NCI-H2081 treated with DMSO at 0.1 percent for 48 hours (cell line): ENCODE data around the gene AFF4.
"Not testable (repeated sequence)": the region's sequence is repeated elsewhere in the genome, so short reads cannot be mapped to it uniquely, and the experiment has no call there.

Source experiments
- DNase-seq: peaks from one replicate; lab custom pipeline; 2025; lab: John Stamatoyannopoulos, UW

AFF4 gene

GRCh38 chr5:132952829-132953228, 10.6 kb downstream of the AFF4 start:
- DNase-seq, result no peak

DNA sequence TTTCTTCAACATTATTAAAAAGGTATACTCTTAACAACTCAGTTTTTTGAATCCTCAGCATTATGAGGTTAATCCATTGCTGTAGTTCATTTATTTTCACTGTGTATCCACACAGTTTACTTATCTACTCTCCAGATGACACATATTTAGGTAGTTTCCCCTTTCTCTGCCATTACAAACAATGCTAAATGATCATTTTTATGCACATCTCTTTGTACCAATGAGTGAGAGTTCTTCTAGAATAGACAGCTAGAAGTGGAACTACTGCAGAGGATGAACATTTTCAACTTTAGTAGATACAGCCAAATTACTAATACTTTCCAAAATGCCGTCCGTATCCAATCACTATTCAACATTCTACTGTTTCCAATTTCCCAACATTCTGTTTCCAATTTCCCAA, 11.5 kb downstream of the AFF4 start:
- DNase-seq, result no peak

DNA sequence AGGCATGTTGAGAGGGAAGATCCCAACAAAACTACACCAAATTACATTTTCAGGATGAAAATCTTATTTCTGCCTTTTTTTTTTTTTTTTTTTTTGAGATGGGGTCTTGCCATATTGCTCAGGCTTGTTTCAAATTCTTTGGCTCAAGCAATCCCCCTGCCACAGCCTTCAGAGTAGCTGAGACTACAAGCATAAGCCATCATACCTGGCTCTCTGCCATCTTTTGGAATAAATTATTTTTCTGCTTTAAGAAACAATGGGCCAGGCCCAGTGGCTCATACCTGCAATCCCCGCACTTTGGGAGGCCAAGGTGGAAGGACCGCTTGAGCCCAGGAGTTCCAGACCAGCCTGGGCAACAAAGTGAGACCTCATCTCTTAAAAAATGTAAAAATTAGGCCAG, 14.3 kb downstream of the AFF4 start:
- no peak for DNase-seq

DNA sequence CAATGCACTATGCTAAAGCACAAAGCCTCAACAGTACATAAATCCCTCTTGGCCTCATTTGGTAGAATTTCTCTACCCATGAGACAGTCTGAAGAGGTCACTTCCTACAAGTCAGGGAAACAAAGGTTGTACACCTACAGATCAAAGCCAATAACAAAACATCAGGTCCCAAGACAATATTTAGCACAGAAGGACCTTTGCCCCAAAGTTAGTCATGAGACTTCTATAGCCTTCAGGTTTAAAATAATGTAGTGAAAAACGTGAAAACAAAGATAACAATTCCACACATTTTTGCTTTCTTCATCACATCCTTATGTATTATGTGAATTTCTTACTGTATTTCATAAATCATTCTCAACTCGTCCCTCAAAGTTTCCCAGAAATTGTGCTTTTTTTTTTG, 15.8 kb downstream of the AFF4 start:
- no peak for DNase-seq

DNA sequence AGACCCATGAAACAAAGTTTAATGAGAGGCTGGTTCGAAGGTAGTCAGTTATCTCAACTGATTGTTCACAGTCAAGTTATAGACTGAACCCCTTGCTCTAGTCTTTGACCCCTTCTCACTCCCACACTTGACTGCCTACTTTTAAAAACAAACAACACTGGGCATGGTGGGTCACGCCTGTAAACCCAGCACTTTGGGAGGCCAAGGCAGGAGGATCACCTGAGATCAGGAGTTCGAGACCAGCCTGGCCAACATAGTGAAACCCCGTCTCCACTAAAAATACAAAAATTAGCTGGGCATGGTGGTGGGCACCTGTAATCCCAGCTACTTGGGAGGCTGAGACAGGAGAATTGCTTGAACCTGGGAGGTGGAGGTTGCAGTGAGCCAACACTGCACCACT, 18.1 kb downstream of the AFF4 start:
- not testable (repeated sequence) for DNase-seq

DNA sequence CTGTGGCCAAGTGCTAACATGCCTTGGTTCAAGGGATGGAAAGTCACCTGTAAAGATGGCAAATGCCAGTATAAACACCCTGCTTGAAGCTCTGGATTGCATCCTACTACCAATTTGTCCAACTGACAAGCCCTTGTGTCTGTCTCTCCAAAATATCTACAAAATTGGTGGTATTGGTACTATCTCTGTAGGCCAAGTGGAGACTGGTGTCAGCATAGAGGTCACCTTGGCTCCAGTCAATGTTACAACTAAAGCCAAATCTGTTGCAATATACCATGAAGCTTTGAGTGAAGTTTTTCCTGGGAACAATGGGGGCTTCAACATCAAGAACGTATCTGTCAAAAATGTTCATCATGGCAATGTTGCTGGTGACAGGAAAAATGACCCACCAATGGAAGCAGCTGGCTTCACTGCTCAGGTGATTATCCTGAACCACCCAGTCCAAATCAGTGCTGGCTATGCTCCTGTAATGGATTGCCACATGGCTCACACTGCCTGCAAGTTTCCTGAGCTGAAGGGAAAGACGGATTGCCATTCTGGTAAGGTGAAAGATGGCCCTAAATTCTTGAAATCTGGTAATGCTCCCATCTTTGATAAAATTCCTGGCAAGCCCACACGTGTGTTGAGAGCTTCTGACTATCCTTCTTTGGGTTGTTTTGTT, 19.9 kb downstream of the AFF4 start:
- no peak for DNase-seq

- DNase-seq, result no peak
Measured at GRCh38 chr5:132941331-132941730, 22.1 kb downstream of the AFF4 start.

DNA sequence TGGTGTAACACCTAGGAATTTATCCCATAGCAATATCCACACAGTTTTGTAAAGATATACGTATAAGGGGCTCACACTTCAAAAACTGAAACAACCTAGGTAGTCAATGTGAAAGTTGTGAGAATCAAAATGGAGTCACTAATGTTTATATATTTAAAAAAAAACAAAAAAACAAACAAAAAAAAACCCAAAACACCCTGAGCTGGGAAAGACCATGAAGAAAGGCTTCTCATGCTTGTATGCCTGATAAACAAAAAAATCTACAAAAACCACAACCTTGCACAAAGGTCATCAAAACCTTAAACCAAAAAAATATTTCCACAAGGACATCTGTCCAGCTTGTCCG, 35.4 kb downstream of the AFF4 start:
- no peak for DNase-seq

DNA sequence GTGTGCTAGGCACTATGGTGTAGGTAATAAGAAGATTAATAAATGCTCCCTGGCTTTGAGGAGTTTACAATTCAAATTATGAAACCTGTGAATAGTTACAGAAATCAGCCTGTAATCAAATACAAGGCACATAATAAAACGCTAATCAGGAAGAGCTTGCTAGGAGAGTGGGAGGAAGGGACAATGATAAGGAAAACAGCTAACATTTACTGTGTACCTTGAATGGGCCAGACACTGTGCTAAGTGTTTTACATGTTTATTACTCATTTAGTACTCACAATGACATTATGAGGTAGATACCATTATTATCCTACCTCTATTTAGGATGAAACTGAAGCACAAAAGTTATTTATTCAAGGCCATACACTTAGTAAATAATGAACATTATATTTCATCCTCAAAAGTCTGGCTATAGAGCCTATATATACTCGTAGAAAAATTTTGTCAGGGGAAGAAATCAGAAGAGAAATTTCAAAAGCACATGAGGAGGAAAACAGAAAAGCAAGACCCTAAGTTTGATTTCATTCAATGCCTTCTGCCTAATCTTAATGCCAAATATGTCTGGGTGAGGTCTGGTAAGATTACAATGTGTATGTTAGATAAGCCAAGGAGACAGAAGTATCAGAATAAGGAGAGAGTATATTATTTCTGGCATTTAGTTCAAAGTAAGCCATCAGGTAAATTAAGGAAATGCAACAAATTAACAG, 35.9 kb downstream of the AFF4 start:
- no peak for DNase-seq

DNA sequence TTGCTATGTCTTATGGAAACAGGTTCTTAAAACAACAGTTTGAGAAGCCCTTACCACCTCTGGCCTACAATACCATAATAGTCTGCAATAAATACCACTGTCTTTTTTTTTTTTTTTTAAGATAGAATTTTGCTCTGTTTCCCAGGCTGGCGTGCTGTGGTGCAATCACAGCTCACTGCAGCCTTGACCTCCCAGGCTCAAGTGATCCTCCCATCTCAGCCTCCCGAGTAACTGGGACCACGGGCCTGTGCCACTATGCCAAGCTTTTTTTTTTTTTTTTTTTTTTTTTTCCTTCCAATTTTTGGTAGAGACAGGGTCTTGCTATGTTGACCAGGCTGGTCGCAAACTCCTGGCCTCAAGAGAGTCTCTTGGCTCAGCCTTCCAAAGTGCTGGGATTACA, 37.0 kb downstream of the AFF4 start:
- no peak for DNase-seq

GRCh38 chr5:132916086-132916485, 47.3 kb downstream of the AFF4 start:
- no peak for DNase-seq

DNA sequence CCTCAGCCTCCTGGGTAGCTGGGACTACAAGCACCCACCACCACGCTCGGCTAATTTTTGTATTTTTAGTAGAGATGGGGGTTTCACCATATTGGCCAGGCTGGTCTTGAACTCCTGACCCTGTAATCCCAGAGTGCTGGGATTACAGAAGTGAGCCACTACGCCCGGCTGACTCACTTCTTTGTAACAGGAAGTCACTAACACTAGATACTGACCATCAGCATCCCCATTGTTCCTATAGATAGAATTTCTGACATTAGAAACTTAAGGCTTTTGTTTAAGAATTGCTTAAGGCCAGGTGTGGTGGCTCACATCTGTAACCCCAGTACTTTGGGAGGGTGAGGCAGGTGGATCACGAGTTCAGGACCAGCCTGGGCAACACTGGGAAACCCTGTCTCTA, 47.8 kb downstream of the AFF4 start:
- DNase-seq, result no peak

- no peak for DNase-seq
Measured at GRCh38 chr5:132909702-132910101, 53.7 kb downstream of the AFF4 start.

DNA sequence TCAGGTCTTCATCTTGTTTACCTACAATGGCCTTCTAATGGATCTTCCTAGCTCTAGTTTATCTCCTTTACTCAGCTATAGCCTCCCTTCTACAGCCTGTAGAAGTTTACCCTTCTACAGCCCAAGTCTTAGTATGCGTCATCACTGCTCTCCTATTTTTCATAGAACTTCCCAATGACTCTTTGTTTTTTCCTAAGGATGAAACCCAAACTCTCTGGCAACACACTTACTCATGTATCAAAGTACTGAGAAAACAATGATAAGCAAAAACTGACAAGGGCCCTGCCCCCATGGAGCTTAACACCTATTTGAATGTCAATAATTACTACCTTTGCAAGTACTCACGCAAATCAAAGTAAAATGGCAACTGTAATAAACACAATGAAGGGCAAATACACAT, 56.3 kb downstream of the AFF4 start:
- no peak for DNase-seq

DNA sequence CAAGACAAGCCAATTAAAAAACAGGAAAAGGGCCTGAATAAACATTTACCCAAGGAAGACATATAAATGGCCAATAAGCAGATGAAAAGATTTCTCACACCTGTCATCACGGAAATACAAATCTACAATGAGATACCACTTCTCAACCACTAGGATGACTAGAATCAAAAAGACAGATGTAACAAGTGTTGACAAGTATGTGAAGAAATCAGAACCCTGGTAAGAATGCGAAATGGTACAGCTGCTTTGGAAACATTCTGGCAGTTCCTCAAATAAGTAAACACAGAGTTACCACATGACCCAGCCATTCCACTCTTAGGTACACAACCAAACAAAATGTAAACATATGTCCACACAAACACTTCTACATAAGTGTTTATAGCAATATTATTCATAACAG, 57.5 kb downstream of the AFF4 start:
- DNase-seq, result no peak

DNA sequence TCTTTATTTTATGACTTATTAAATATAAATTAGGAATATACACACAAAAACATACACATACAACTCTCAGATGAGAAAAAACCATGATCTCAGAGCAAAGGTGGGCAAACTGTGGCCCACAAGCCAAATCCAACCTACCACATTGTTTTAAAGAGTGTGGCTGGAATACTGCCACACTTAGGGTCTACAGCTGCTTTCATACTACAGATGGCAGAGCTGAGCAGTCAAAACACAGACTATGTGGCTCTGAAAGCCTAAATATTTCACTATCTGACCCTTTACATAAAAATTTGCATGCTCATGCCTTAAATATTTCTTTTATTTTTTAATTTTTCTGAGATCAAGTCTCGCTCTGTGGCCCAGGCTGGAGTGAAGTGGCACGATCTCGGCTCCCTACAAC, 61.7 kb downstream of the AFF4 start:
- DNase-seq, result no peak

- no peak for DNase-seq
Measured at GRCh38 chr5:132901036-132901435, 62.4 kb downstream of the AFF4 start.

GRCh38 chr5:132898094-132898493, 65.3 kb downstream of the AFF4 start:
- DNase-seq, result no peak

DNA sequence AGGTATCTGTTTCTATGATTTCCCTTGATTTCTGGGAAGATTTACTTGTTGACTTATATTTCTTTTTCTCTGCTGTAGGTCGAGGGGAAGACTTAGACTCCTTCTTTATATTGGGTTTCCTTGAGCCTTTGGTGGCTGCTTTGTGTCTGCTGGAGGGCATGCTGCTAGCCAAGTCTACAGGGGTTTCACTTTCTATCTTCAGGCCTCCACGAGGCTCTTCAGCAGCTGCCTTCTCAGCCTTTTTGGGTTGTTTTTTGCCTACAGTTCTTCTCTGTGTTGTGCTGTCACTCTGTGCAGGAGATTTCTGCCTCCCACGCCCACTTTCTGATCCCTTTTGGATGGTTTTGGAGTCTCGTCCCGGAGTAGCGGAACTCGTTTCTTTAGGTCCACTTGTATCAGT, 66.7 kb downstream of the AFF4 start:
- DNase-seq, result no peak

DNA sequence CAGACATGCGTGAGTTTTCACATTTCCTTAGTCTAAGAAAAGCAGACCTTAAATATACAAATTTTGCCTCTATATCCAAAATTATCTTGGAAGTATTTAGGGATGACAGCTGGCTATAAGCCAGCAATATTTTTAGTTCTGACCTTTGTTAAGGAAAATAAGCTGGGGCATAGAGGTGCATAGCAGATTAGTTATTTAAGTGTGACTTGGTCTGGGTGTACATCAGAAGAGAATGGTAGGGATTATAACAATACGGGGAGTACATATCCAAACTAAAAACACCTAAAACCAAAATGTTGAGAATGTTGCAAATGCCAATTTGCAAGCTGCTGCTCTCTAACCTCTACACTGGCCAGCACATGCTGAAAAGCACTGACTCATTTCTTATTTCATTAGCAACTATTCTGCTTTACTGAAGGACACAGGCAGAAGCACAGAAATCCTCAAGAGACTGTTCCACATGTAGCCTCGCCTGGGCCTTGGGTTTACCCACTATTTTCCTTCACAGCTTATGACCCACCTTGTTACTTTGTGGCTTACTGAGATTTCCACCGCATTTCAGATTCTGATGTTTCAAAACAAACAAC, 67.6 kb downstream of the AFF4 start:
- DNase-seq, result no peak

DNA sequence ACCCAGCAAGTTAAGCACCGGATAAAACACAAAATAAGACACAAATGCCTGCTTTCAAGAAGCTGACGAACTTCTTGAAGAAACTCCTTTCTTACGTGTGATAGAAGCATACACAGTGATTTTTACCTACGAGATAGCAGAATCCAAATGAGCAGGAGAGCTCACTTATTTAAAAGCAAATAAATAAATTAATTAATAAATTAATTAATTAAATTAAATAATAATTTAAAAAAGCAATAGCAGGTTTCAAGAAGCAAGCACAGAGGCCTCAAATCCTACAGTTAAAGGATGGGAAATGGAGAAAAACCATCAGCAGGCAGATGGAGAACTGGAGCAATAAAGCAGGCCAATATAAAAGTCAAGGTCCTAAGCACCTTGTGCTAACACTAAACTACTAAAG, 72.6 kb downstream of the AFF4 start:
- no peak for DNase-seq

DNA sequence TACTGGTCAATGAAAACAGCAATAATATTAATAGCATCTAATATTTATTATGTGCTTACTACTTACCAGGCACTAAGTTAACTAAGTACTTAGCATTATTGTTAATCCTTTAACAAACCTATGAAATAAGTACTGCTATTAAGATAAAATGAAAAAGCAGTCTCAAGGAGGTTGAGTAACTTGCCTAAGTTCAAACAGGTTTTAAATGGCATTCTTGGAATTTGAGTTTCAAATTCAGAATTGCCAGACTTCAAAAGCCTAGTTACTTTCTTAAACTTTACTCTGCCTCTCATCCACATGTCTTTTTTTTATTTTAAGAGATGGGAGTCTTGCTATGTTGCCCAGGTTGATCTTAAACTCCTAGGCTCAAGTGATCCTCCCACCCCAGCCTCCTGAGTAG, 73.9 kb downstream of the AFF4 start:
- DNase-seq, result no peak

DNA sequence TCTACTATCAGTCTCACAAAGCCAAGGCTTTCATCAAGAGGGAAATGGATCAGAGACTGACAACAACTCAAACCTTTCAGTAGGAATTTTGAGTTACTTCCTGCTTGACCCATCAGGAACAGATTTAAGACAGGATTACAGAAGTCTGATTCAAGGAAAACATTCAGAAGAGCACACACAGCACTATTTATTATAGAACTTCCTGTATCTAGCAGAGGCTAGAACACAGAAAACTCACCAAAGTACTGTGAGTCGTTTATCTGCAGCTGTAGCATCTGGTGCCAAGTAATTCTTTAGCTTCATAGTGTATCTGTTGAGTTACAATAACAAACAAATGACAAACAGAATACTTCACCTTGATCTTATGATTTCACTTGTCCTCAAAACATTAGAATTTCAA, 76.2 kb downstream of the AFF4 start:
- DNase-seq, result no peak
